Astrocyte (in vitro differentiated cells and primary cell): ENCODE measurements around the gene ZNF362. TPM values are rescaled to one million over a fixed set of nuclear protein-coding genes. Genes with fewer than 3 reads are reported as not detected.
A peak's percentile ranks its signal among the peaks of the same experiment; 100 is the strongest.

Experiments used
- DNase-seq: peaks from one replicate; pipeline ENCODE4 v3.0.0-alpha.2; 2010; ENCODE audit warnings: low read depth
- FAIRE-seq: peaks from 2 replicates; lab custom pipeline; 2011; peaks lifted over from hg19 to GRCh38; lab: Jason Lieb, UNC
- H2AFZ ChIP-seq: 2 replicates; pipeline ENCODE4 v1.6.0; 2012; ENCODE audit warnings: low read depth, low read length, inconsistent platforms
- H3K27ac ChIP-seq: 2 replicates; pipeline ENCODE4 v1.5.1; 2011; ENCODE audit warnings: low read depth, low read length, inconsistent platforms
- H3K27me3 ChIP-seq: 2 replicates; pipeline ENCODE4 v1.6.0; 2011; ENCODE audit warnings: low read length, inconsistent platforms; ENCODE audit not compliant: insufficient read depth
- H3K36me3 ChIP-seq: 2 replicates; pipeline ENCODE4 v1.5.1; 2011; ENCODE audit warnings: low read length, inconsistent platforms; ENCODE audit not compliant: insufficient read depth
- H3K4me1 ChIP-seq: 2 replicates; pipeline ENCODE4 v1.5.1; 2011; ENCODE audit warnings: low read length, inconsistent platforms; ENCODE audit not compliant: insufficient read depth
- H3K4me2 ChIP-seq: 2 replicates; pipeline ENCODE4 v1.6.0; 2012; ENCODE audit warnings: low read length, inconsistent platforms
- H3K4me3 ChIP-seq: 2 replicates; pipeline ENCODE4 v1.5.1; 2011; ENCODE audit warnings: low read depth, mild to moderate bottlenecking, low read length, inconsistent platforms; ENCODE audit not compliant: insufficient read depth
- H3K79me2 ChIP-seq: 2 replicates; pipeline ENCODE4 v1.6.0; 2012; ENCODE audit warnings: mild to moderate bottlenecking, low read length, inconsistent platforms; ENCODE audit not compliant: insufficient read depth
- H3K9ac ChIP-seq: 2 replicates; pipeline ENCODE4 v1.6.0; 2012; ENCODE audit warnings: mild to moderate bottlenecking, low read length, inconsistent platforms
- H3K9me3 ChIP-seq: 2 replicates; pipeline ENCODE4 v1.5.1; 2012; ENCODE audit warnings: low read depth, mild to moderate bottlenecking, low read length, inconsistent platforms; ENCODE audit not compliant: insufficient read depth
- H4K20me1 ChIP-seq: 2 replicates; pipeline ENCODE4 v1.6.0; 2012; ENCODE audit warnings: low read length, inconsistent platforms; ENCODE audit not compliant: insufficient read depth
- H3K27ac Mint-ChIP-seq: one replicate; pipeline ENCODE4 v1.8.0; 2021; ENCODE audit warnings: mild to moderate bottlenecking, mixed read lengths; ENCODE audit not compliant: unreplicated experiment
- H3K27me3 Mint-ChIP-seq: one replicate; pipeline ENCODE4 v1.8.0; 2021; ENCODE audit warnings: low read depth, mixed read lengths; ENCODE audit not compliant: unreplicated experiment
- H3K36me3 Mint-ChIP-seq: one replicate; pipeline ENCODE4 v1.8.0; 2021; ENCODE audit warnings: low read depth, mixed read lengths; ENCODE audit not compliant: unreplicated experiment
- H3K4me1 Mint-ChIP-seq: one replicate; pipeline ENCODE4 v1.8.0; 2021; ENCODE audit warnings: low read depth, mixed read lengths; ENCODE audit not compliant: unreplicated experiment
- H3K4me3 Mint-ChIP-seq: one replicate; pipeline ENCODE4 v1.8.0; 2021; ENCODE audit warnings: mild to moderate bottlenecking, moderate library complexity, mixed read lengths; ENCODE audit not compliant: unreplicated experiment
- H3K9me3 Mint-ChIP-seq: one replicate; pipeline ENCODE4 v1.8.0; 2021; ENCODE audit warnings: mild to moderate bottlenecking, mixed read lengths; ENCODE audit not compliant: unreplicated experiment
- CTCF ChIP-seq: IDR thresholded peaks from 2 replicates; pipeline ENCODE4 v1.5.1; 2011; ENCODE audit warnings: low read depth, mild to moderate bottlenecking, inconsistent platforms, low read length, moderate library complexity; ENCODE audit not compliant: insufficient read depth
- EZH2 ChIP-seq: IDR thresholded peaks from 2 replicates; pipeline ENCODE4 v1.6.1; 2012; ENCODE audit warnings: mild to moderate bottlenecking, low read length, inconsistent platforms; ENCODE audit not compliant: insufficient read depth
- microRNA-seq: library from miRNA; unstranded; fragments of <30 nt; microRNA quantifications from one replicate; pipeline ENCODE4 v1.2.0, GENCODE V29; 2020
- total RNA-seq: library from RNA; stranded (reverse); gene quantifications from 2 replicates; pipeline ENCODE4 v1.2.1, GENCODE V29; 2021

Gene ZNF362
- total RNA-seq, 1 donor from 2014 or later = 38.7 TPM

- H2AFZ ChIP-seq = peak overlapping the region; percentile 91
- TF ChIP-seq CTCF = no peak
- TF ChIP-seq EZH2 = no peak
- peak overlapping the region; percentile 68 for H3K27ac Mint-ChIP-seq
- peak overlapping the region; percentile 87 for H3K27ac ChIP-seq
- peak; percentile 47 for DNase-seq
- H3K4me1 Mint-ChIP-seq = peaks cover 31% of the 10 kb centered on the region
- no peak for FAIRE-seq
- H3K4me3 ChIP-seq = peak overlapping the region; percentile 94
- no peaks in the 10 kb centered on the region for H3K9me3 Mint-ChIP-seq
- H3K9me3 ChIP-seq = no peaks in the 10 kb centered on the region
- peaks cover 34% of the 10 kb centered on the region for H3K4me1 ChIP-seq
- H3K79me2 ChIP-seq = peaks cover 45% of the 10 kb centered on the region
- H3K4me2 ChIP-seq = peak overlapping the region; percentile 99
- H3K27me3 ChIP-seq = no peaks in the 10 kb centered on the region
- H4K20me1 ChIP-seq = peaks cover 33% of the 10 kb centered on the region
- H3K27me3 Mint-ChIP-seq = peaks cover 3% of the 10 kb centered on the region
- peak overlapping the region; percentile 86 for H3K4me3 Mint-ChIP-seq
- H3K36me3 Mint-ChIP-seq = peaks cover 16% of the 10 kb centered on the region
- H3K36me3 ChIP-seq = peaks cover under 1% of the 10 kb centered on the region
- peak overlapping the region; percentile 89 for H3K9ac ChIP-seq
These were observed 93.7 kb downstream of the ZNF362 start for GRCh38 chr1:33349778-33350610.

Small RNA genes lying within 50 kb of the gene (microRNA-seq; reads per million reads assigned to microRNA genes)
- gene MIR3605 = 74.5 reads per million, percentile 63 among the genes with 10 or more reads in this experiment

Other genes starting within 250 kb of the ZNF362 start
- gene AK2, start 219.6 kb upstream of the ZNF362 start, total RNA-seq = 126 and 138 TPM in 2 replicates
- 10.1 and 15.6 TPM in 2 replicates for gene AZIN2, start 175.3 kb upstream of the ZNF362 start, total RNA-seq
- 10.8 and 11.5 TPM in 2 replicates for gene TRIM62, start 74.4 kb upstream of the ZNF362 start, total RNA-seq
- not detected in 2 replicates for gene A3GALT2, start 64.6 kb downstream of the ZNF362 start, total RNA-seq
- 112 and 113 TPM in 2 replicates for gene PHC2, start 174.6 kb downstream of the ZNF362 start, total RNA-seq
- 5.2 and 6.9 TPM in 2 replicates for gene ZSCAN20, start 216.2 kb downstream of the ZNF362 start, total RNA-seq